ENCODE measurements around the gene AVPR1B.

DNA sequence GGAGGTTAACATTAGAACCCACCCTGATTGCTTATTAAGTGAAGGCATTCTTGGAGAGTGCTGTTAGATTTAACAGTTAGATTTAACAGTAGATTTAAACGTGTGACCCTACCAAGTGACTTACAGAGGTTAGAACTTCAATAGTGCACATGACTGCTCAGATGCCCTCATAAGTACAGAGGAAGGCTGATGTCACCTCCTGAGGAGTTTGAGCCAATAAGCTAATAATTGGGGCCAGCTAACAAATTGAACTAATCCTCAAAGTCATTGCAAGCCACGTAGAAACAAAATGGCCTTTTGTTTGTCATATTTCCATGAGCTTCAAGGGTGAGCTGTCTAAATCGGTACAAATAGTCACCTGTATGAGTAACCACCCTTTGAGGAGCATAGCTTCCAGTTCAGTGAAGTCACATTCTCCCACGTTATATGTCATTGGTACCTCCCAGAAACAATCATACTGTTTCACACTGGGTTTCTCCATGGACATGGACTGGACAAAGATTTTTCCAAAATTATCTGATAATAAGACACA lies 11.7 kb downstream of the AVPR1B start:
- TF ChIP-seq, protein P1, sequence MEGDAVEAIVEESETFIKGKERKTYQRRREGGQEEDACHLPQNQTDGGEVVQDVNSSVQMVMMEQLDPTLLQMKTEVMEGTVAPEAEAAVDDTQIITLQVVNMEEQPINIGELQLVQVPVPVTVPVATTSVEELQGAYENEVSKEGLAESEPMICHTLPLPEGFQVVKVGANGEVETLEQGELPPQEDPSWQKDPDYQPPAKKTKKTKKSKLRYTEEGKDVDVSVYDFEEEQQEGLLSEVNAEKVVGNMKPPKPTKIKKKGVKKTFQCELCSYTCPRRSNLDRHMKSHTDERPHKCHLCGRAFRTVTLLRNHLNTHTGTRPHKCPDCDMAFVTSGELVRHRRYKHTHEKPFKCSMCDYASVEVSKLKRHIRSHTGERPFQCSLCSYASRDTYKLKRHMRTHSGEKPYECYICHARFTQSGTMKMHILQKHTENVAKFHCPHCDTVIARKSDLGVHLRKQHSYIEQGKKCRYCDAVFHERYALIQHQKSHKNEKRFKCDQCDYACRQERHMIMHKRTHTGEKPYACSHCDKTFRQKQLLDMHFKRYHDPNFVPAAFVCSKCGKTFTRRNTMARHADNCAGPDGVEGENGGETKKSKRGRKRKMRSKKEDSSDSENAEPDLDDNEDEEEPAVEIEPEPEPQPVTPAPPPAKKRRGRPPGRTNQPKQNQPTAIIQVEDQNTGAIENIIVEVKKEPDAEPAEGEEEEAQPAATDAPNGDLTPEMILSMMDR (IDR thresholded peaks at IDR 0.05; ENCODE audit: extremely low read depth in 1 of 2, insufficient read depth in 1 of 2, low read depth in 1 of 2, low read length in 2 of 2), result no peak
- TF ChIP-seq POLR2A (IDR thresholded peaks at IDR 0.05; ENCODE audit: low read depth, low read length) (no peak), EZH2 (IDR thresholded peaks at IDR 0.05; ENCODE audit: borderline replicate concordance, low read depth, low read length, severe bottlenecking) (no peak), POLR2AphosphoS5 (IDR thresholded peaks at IDR 0.05; ENCODE audit: insufficient read depth, low read depth, low read length) (no peak), GATA2 (IDR thresholded peaks at IDR 0.05; ENCODE audit: insufficient read depth, insufficient read length, low read depth, low read length) (no peak)
- TF ChIP-seq, protein P2, sequence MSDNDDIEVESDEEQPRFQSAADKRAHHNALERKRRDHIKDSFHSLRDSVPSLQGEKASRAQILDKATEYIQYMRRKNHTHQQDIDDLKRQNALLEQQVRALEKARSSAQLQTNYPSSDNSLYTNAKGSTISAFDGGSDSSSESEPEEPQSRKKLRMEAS (IDR thresholded peaks at IDR 0.05; ENCODE audit: insufficient read depth, insufficient read length), result no peak

Data from endothelial cell of umbilical vein (primary cell).